OCI-LY3 (cell line): ENCODE measurements around the gene HRAS.

Experiments
- H2AFZ ChIP-seq: fragments of 200-600, 300-600 bp; shearing (Covaris generic); 2 replicates; pipeline ENCODE4 v1.6.0; 2014; ENCODE audit warnings: antibody characterized with exemption, low read depth, low read length
- H3K27ac ChIP-seq: fragments of 200-600, 300-600 bp; sonication (generic); 2 replicates; pipeline ENCODE4 v1.5.1; 2014; ENCODE audit warnings: mild to moderate bottlenecking, low read length, moderate library complexity, mixed read lengths
- H3K27me3 ChIP-seq: fragments of 200-600, 300-600 bp; sonication (generic); 2 replicates; pipeline ENCODE4 v1.6.1; 2014; ENCODE audit warnings: low read depth, low read length, mixed read lengths
- H3K36me3 ChIP-seq: fragments of 200-600, 300-600 bp; sonication (generic); replicated peaks from 2 replicates; pipeline ENCODE3; 2014; ENCODE audit warnings: low read depth, low read length, mixed read lengths
- H3K4me1 ChIP-seq: fragments of 300-600, 200-600 bp; sonication (generic); 2 replicates; pipeline ENCODE4 v1.6.1; 2014; ENCODE audit warnings: low read length, mixed read lengths
- H3K4me2 ChIP-seq: fragments of 200-600, 300-600 bp; sonication (generic); 2 replicates; pipeline ENCODE4 v1.6.1; 2014; ENCODE audit warnings: low read length, mixed read lengths
- H3K4me3 ChIP-seq: fragments of 300-600, 200-600 bp; sonication (generic); 2 replicates; pipeline ENCODE4 v1.5.1; 2014; ENCODE audit warnings: antibody characterized with exemption, mild to moderate bottlenecking, low read length, moderate library complexity
- H3K79me2 ChIP-seq: fragments of 300-600, 200-600 bp; shearing (Covaris generic); 2 replicates; pipeline ENCODE4 v1.6.1; 2014; ENCODE audit warnings: mild to moderate bottlenecking, low read length, mixed read lengths
- H3K9ac ChIP-seq: fragments of 300-600, 200-600 bp; shearing (Covaris generic); 2 replicates; pipeline ENCODE4 v1.6.0; 2014; ENCODE audit warnings: mild to moderate bottlenecking, low read length, moderate library complexity
- H3K9me3 ChIP-seq: fragments of 200-600, 300-600 bp; shearing (Covaris generic); 2 replicates; pipeline ENCODE4 v1.6.1; 2014; ENCODE audit warnings: low read length, mixed read lengths; ENCODE audit not compliant: insufficient read depth
- H4K20me1 ChIP-seq: fragments of 200-600, 300-600 bp; sonication (generic); 2 replicates; pipeline ENCODE4 v1.6.1; 2016; ENCODE audit warnings: low read length, mixed read lengths; ENCODE audit not compliant: insufficient read depth
- EZH2phosphoT487 ChIP-seq: fragments of 200-600 bp; shearing (Covaris generic); IDR thresholded peaks from 2 replicates; pipeline ENCODE4 v1.6.1; 2018; ENCODE audit warnings: antibody characterized with exemption, mixed run types, low read depth
- TF ChIP-seq, protein P1 (sequence below): fragments of 200-600, 300-600 bp; sonication (generic); IDR thresholded peaks from 2 replicates; pipeline ENCODE4 v1.5.1; 2014; ENCODE audit warnings: antibody characterized with exemption, low read length, low read depth

The HRAS gene

GRCh38 chr11:535519-536454 is at the start of gene HRAS:
Gene HRAS, minus strand, starts transcription at chr11:535576.
- H3K9ac ChIP-seq: peak within 1 kb of the TSS; percentile 83
- peaks cover 12% of the 10 kb centered on the region for H3K79me2 ChIP-seq
- H4K20me1 ChIP-seq: peaks cover 10% of the 10 kb centered on the region
- H3K4me2 ChIP-seq: peak within 1 kb of the TSS; percentile 92
- no peak within 1 kb of the TSS; the same call in 1 of the 2 replicates for H2AFZ ChIP-seq
- peak within 1 kb of the TSS; percentile 87 for H3K4me3 ChIP-seq
- peak within 1 kb of the TSS; percentile 81 for H3K27ac ChIP-seq
- peaks cover 20% of the 10 kb centered on the region; the same call in 1 of the 2 replicates for H3K4me1 ChIP-seq
- no peaks in the 10 kb centered on the region for H3K36me3 ChIP-seq
- TF ChIP-seq EZH2phosphoT487: no peak
- TF ChIP-seq, protein P1, sequence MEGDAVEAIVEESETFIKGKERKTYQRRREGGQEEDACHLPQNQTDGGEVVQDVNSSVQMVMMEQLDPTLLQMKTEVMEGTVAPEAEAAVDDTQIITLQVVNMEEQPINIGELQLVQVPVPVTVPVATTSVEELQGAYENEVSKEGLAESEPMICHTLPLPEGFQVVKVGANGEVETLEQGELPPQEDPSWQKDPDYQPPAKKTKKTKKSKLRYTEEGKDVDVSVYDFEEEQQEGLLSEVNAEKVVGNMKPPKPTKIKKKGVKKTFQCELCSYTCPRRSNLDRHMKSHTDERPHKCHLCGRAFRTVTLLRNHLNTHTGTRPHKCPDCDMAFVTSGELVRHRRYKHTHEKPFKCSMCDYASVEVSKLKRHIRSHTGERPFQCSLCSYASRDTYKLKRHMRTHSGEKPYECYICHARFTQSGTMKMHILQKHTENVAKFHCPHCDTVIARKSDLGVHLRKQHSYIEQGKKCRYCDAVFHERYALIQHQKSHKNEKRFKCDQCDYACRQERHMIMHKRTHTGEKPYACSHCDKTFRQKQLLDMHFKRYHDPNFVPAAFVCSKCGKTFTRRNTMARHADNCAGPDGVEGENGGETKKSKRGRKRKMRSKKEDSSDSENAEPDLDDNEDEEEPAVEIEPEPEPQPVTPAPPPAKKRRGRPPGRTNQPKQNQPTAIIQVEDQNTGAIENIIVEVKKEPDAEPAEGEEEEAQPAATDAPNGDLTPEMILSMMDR: no peak
- H3K27me3 ChIP-seq: no peaks in the 10 kb centered on the region
- H3K9me3 ChIP-seq: no peaks in the 10 kb centered on the region

DNA sequence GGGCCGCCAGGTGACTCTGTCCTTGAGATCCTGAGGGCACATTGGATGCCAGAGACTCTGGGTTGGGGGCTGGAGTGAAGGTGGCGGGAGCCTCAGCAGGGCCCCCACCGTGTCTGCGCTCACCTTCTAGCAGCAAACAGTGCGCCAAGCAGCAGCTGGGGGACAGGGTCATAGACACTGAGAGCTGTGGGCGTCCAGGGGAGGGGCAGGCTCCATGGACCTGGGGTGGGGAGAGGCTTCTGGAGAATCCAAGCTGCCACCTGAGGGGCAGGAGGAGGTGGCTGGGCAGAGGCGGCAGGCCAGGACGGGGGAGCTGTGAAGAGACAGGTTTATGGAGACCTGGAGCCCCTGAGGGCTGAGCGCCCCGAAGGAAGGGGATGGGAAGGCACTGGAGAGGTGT is 48.9 kb upstream of the HRAS start:
- Histone ChIP-seq H3K4me1 (0 out of 2 replicates have a peak, but pooled peaks cover 2% of the 10 kb centered on the region), H3K79me2 (peaks cover 61% of the 10 kb centered on the region), H3K4me3 (no peak overlapping the region), H4K20me1 (peaks cover 36% of the 10 kb centered on the region), H3K27me3 (no peaks in the 10 kb centered on the region), H3K9me3 (no peaks in the 10 kb centered on the region), H2AFZ (no peak overlapping the region), H3K9ac (no peak overlapping the region), H3K4me2 (no peak overlapping the region), H3K27ac (no peak overlapping the region), H3K36me3 (peaks cover 45% of the 10 kb centered on the region)
- TF ChIP-seq EZH2phosphoT487: no peak
- TF ChIP-seq, protein P1: no peak

DNA sequence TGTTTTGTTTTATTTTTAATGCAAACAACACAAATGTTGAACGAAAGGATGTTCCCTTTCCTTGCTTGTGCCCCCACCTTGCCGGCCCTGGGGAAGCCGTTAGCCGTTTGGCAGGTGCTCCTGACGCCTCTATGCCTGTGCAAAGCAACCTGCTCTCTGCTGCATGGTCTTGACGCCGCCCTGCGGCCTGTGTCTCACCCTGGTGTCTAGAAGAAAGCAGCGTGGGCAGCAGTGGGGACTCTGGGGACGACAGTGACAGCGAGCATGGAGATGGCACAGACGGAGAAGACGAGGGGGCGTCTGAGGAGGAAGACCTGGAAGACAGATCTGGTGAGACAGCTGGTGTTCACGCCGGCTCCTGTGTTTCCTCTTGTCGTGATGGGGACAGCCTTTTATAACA is 46.4 kb upstream of the HRAS start:
- H3K27ac ChIP-seq: no peak overlapping the region
- no peak overlapping the region for H3K9ac ChIP-seq
- H3K27me3 ChIP-seq: no peaks in the 10 kb centered on the region
- H3K36me3 ChIP-seq: peaks cover 41% of the 10 kb centered on the region
- no peak overlapping the region for H2AFZ ChIP-seq
- no peak overlapping the region for H3K4me2 ChIP-seq
- TF ChIP-seq, protein P1: no peak
- no peak for TF ChIP-seq EZH2phosphoT487
- H4K20me1 ChIP-seq: peaks cover 61% of the 10 kb centered on the region
- H3K4me1 ChIP-seq: peaks cover 21% of the 10 kb centered on the region
- H3K9me3 ChIP-seq: no peaks in the 10 kb centered on the region
- H3K79me2 ChIP-seq: peaks cover 73% of the 10 kb centered on the region
- H3K4me3 ChIP-seq: no peak overlapping the region

DNA sequence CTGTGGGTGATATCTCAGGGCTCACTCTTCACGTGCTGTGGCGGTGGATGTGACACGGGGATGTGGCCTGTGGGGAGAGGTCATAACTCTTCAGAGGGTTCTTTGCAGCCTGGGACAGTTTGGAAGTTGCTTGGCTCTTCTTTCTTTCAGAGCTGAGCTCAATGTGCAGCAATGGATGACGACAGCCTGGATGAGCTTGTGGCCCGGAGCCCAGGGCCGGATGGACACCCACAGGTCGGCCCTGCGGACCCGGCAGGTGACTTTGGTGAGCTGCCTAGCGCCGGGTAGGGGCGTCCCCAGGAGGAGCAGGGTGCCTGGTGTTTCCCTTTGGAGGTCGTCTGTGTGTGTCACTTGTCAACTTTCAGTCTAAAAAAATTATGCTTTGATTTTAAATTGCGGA is 46.0 kb upstream of the HRAS start:
- Histone ChIP-seq H3K27ac (no peak overlapping the region), H3K36me3 (peaks cover 37% of the 10 kb centered on the region), H3K9ac (no peak overlapping the region), H3K4me1 (peaks cover 21% of the 10 kb centered on the region), H3K27me3 (no peaks in the 10 kb centered on the region), H3K4me3 (no peak overlapping the region), H3K4me2 (no peak overlapping the region), H3K9me3 (no peaks in the 10 kb centered on the region), H2AFZ (no peak overlapping the region), H4K20me1 (peaks cover 61% of the 10 kb centered on the region), H3K79me2 (peaks cover 75% of the 10 kb centered on the region)
- TF ChIP-seq, protein P1: no peak
- no peak for TF ChIP-seq EZH2phosphoT487
